NB4 (cell line): ENCODE results near the gene TMC6.

Source experiments
- DNase-seq: peaks from one replicate; pipeline ENCODE4 v3.0.0; 2010; ENCODE audit warnings: low read depth
- H3K4me3 ChIP-seq: one replicate; pipeline ENCODE4 v1.5.1; 2011; ENCODE audit warnings: mild to moderate bottlenecking, low read depth, low read length, moderate library complexity
- MYC ChIP-seq: IDR thresholded peaks from 2 replicates; pipeline ENCODE4 v1.6.1; 2011; ENCODE audit warnings: low read depth, low read length
- POLR2A ChIP-seq: IDR thresholded peaks from 2 replicates; pipeline ENCODE4 v1.6.1; 2011; ENCODE audit warnings: mild to moderate bottlenecking; ENCODE audit not compliant: insufficient read length; ENCODE audit errors: extremely low read depth
- TF ChIP-seq, protein P1 (sequence below): IDR thresholded peaks from 2 replicates; pipeline ENCODE4 v1.6.1; 2011; ENCODE audit warnings: low read depth, low read length
- TF ChIP-seq, protein P2 (sequence below): IDR thresholded peaks from one replicate; pipeline ENCODE4 v1.5.1; 2012; ENCODE audit warnings: low read depth, low read length

TMC6 gene

DNA sequence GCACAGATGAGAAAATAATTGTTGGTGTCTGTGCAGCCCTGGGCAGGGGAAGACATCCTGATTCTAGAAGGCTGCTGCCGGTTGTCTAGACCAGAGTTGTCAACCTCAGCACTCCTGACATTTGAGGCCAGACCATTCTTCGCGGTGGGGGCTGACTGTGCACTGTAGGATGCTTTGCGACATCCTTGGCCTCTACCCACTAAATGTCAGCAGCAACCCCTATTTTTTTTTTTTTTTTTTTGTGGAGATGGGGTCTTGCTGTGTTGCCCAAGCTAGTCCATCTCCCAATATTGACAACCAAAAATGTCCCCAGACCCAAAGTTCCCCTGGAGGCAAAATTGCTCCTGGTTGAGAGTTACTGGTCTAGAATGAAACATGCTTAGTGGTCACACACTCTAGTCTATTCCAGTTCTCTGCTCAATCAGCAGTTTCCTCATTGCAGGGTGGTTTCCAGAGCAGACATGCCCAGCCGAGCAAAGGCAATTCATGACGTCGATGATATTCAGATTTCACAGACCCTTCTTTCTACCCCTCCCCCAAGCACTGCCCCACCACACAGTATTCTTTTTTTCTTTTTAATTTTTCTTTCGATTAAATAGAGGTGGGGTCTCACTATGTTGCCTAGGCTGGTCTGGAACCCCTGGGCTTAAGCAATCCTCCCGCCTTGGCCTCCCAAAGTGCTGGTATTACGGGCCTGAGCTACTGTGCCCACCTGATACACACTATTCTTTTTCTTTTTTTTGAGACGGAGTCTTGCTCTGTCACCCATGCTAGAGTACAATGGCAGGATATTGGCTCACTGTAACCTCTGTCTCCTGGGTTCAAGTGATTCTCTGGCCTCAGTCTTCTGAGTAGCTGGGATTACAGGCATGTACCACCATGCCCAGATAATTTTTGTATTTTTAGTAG, 26.6 kb upstream of the TMC6 start:
- H3K4me3 ChIP-seq = no peak overlapping the region
- TF ChIP-seq, protein P1, sequence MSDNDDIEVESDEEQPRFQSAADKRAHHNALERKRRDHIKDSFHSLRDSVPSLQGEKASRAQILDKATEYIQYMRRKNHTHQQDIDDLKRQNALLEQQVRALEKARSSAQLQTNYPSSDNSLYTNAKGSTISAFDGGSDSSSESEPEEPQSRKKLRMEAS = no peak
- TF ChIP-seq, protein P2, sequence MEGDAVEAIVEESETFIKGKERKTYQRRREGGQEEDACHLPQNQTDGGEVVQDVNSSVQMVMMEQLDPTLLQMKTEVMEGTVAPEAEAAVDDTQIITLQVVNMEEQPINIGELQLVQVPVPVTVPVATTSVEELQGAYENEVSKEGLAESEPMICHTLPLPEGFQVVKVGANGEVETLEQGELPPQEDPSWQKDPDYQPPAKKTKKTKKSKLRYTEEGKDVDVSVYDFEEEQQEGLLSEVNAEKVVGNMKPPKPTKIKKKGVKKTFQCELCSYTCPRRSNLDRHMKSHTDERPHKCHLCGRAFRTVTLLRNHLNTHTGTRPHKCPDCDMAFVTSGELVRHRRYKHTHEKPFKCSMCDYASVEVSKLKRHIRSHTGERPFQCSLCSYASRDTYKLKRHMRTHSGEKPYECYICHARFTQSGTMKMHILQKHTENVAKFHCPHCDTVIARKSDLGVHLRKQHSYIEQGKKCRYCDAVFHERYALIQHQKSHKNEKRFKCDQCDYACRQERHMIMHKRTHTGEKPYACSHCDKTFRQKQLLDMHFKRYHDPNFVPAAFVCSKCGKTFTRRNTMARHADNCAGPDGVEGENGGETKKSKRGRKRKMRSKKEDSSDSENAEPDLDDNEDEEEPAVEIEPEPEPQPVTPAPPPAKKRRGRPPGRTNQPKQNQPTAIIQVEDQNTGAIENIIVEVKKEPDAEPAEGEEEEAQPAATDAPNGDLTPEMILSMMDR = no peak
- TF ChIP-seq POLR2A (no peak), MYC (no peak)
- DNase-seq = no peak

DNA sequence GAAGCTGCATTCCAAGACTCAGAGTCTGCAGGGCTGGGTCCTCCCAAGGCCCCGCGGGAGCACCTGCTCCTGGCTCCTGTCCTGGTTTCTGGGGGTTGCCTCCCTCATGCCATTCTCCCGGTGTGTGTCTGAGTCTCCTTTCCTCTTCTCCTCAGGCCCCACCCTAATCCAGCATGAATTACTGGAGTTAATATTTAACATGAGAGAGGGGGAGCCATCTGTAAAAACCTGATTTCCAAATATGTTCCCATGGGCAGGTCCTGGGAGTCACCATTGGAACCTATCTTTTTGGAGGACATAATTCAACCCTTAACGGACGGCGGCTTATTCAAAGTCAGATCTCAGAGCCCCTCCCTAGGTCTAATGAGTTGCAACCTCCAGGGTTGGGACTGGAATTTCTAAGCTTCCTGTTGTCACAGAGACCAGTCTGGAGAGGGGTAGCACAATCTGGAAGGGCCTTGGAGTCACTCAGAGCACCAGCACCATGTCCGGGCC, 23.0 kb upstream of the TMC6 start:
- H3K4me3 ChIP-seq = no peak overlapping the region
- no peak for TF ChIP-seq POLR2A
- TF ChIP-seq, protein P2 = no peak
- TF ChIP-seq, protein P1 = no peak
- no peak for TF ChIP-seq MYC
- no peak for DNase-seq

DNA sequence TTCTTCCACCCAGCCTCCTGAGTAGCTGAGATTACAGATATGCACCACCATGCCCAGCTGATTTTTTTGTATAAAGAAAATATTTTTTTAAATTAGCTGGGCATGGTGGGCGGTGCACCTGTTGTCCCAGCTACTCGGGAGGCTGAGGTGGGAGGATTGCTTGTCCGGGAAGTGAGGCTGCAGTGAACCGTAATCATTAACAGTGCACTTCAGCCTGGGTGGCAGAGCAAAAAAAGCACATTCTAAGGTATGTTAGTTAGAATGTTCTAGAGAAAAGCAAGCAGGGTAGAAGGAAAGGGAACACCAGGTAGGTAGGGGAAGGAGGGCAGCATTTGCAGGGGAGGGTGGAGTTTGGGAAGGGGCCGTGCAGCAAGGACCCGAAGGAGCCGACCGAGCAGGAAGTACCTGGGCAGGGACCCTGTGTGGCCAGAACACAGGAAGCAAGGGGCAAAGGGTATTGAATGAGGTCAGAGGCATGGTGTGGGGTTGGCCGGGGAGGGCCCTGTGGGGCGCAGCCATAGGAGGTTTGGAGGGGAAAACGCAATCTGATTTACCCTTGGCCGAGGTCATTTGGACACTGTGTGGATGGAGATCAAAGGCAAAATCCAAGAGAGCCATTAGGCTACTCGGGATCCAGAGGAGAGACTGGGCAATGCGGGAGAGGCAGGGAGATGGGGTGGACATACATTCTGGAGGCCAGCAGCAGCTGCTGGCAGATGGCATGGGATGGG, 19.9 kb upstream of the TMC6 start:
- no peak overlapping the region for H3K4me3 ChIP-seq
- TF ChIP-seq, protein P2 = no peak
- TF ChIP-seq MYC (no peak), POLR2A (no peak)
- TF ChIP-seq, protein P1 = no peak
- DNase-seq = no peak

DNA sequence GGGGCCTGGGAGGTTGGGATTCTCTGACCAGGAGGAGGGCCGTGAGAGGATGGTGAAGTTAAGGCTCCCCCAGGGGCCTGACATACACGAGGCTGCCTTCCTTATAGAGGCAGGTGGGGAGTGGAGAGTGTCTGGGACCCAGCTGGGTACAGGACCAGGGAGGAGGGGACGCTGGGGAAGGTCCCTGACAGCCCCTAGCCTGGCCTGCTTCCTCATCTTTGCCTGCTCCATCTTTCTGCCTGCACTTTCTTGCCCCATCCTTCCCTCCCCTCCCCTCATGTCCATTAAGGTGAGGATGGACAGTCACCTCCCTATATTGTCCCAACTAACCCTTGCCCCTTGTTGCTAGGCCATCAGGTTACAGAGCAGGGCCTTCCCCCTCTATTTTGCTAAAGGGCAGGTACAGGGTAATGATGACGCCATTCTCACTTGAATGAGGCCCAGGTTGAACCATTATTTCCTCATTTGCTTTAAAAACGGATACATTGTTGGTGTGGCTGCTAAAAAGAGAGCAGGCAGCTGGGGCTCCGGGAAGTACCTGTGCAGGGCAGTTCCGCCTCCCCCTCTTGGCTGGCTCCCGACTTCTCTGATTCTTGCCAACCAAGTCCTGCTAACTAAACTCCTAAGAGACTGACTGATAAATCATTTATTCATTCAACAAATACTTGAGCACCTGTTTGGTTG, 18.9 kb upstream of the TMC6 start:
- TF ChIP-seq, protein P1 = no peak
- TF ChIP-seq, protein P2 = no peak
- TF ChIP-seq MYC (no peak), POLR2A (no peak)
- no peak for DNase-seq
- no peak overlapping the region for H3K4me3 ChIP-seq

DNA sequence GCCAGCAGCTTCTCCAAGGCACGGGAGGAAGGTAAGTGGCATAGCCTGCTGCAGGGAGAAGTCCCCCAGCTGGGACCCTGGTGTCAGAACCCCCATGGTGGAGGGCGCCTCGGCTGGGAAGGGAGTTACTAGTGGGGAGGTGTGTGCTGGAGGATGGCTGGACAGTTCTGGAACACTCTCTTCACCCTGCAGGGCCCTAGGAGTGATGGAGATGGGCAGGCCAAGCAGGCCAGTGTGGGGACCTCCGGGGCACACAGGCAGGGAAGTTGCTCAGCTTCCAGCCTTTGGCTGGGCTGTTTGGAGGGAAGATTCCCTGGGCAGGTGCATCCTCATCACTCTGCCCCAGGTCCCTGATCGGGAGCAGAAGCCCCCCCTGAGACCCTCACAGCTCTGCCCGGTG, 18.3 kb upstream of the TMC6 start:
- H3K4me3 ChIP-seq = no peak overlapping the region
- no peak for DNase-seq
- TF ChIP-seq MYC (no peak), POLR2A (no peak)
- TF ChIP-seq, protein P2 = no peak
- TF ChIP-seq, protein P1 = no peak
